ENCODE data around the gene PARD3B.

GRCh38 chr2:204503869-204504268, 41.4 kb upstream of the PARD3B start:
- TF ChIP-seq SUZ12 (IDR thresholded peaks at IDR 0.05; ENCODE audit: extremely low read depth, insufficient read depth, insufficient read length) (no peak), YY1 (IDR thresholded peaks at IDR 0.05; ENCODE audit: insufficient read depth, insufficient read length) (no peak), ZNF274 (IDR thresholded peaks at IDR 0.05; ENCODE audit: low read depth, low read length) (no peak)

Measured in NT2/D1 (cell line).